Brain microvascular endothelial cell (primary cell): ENCODE measurements around the gene GPR84.

Source experiments
- DNase-seq: peaks from one replicate; pipeline ENCODE4 v3.0.0-alpha.2; 2020
- H3K27ac ChIP-seq: fragments of 250-450 bp; sonication (Bioruptor Pico); 2 replicates; pipeline ENCODE4 v1.5.1; 2020; ENCODE audit warnings: mild to moderate bottlenecking, moderate library complexity
- H3K27me3 ChIP-seq: fragments of 250-450 bp; sonication (Bioruptor Pico); replicated peaks from 2 replicates; pipeline ENCODE4 v1.5.1; 2020; ENCODE audit warnings: mild to moderate bottlenecking
- H3K36me3 ChIP-seq: fragments of 250-450 bp; sonication (Bioruptor Pico); replicated peaks from 2 replicates; pipeline ENCODE4 v1.5.1; 2020; ENCODE audit warnings: mild to moderate bottlenecking
- H3K4me3 ChIP-seq: 2 replicates; pipeline ENCODE4 v1.5.1; 2011; ENCODE audit warnings: low read depth, mild to moderate bottlenecking, control low read depth, low read length, moderate library complexity
- CTCF ChIP-seq: IDR thresholded peaks from 2 replicates; pipeline ENCODE4 v1.5.1; 2011; ENCODE audit warnings: low read depth, mild to moderate bottlenecking, moderate library complexity, low read length, control low read depth, inconsistent platforms; ENCODE audit errors: missing control alignments
- in situ Hi-C: cut with HindIII; loops from 2 replicates; pipeline ENCODE4 v1.10.0; 2017; ENCODE audit warnings: low sequenced_read_pairs, low pct_ligation_motif_present

Gene GPR84

GRCh38 chr12:54379398-54380201 lies 15.3 kb upstream of the GPR84 start:
- DNase-seq, result peak; percentile 70
- H3K27me3 ChIP-seq, result no peaks in the 10 kb centered on the region
- H3K4me3 ChIP-seq, result peak overlapping the region; percentile 54
- H3K27ac ChIP-seq, result no peak overlapping the region
- H3K36me3 ChIP-seq, result no peaks in the 10 kb centered on the region
- in situ Hi-C loops, result no loop called here
- peak; percentile 100 for TF ChIP-seq CTCF

- no peaks in the 10 kb centered on the region for H3K36me3 ChIP-seq
- H3K27ac ChIP-seq, result no peak overlapping the region
- peak overlapping the region; percentile 54 for H3K4me3 ChIP-seq
- DNase-seq, result no peak
- no peak for TF ChIP-seq CTCF
- in situ Hi-C loops, result no loop called here
- no peaks in the 10 kb centered on the region for H3K27me3 ChIP-seq
Observed at GRCh38 chr12:54378796-54379397, 14.6 kb upstream of the GPR84 start.

GRCh38 chr12:54377797-54378515 lies 13.7 kb upstream of the GPR84 start:
- Histone ChIP-seq H3K4me3 (no peak overlapping the region), H3K27me3 (no peaks in the 10 kb centered on the region), H3K27ac (no peak overlapping the region), H3K36me3 (no peaks in the 10 kb centered on the region)
- in situ Hi-C loops, result no loop called here
- TF ChIP-seq CTCF, result no peak
- no peak for DNase-seq

- Histone ChIP-seq H3K27me3 (no peaks in the 10 kb centered on the region), H3K36me3 (no peaks in the 10 kb centered on the region), H3K27ac (no peak overlapping the region), H3K4me3 (no peak overlapping the region)
- in situ Hi-C loops, result no loop called here
- TF ChIP-seq CTCF, result no peak
- no peak for DNase-seq
Observed at GRCh38 chr12:54377007-54377406, 12.7 kb upstream of the GPR84 start.

GRCh38 chr12:54376596-54376995 lies 12.3 kb upstream of the GPR84 start:
- DNase-seq, result no peak
- Histone ChIP-seq H3K27me3 (no peaks in the 10 kb centered on the region), H3K4me3 (no peak overlapping the region), H3K27ac (no peak overlapping the region), H3K36me3 (no peaks in the 10 kb centered on the region)
- no peak for TF ChIP-seq CTCF
- in situ Hi-C loops, result no loop called here
